GM12801 (cell line): ENCODE results near the gene RELT.

Source experiments
- CTCF ChIP-seq: IDR thresholded peaks from one replicate; pipeline ENCODE4 v1.5.1; 2011; ENCODE audit warnings: control low read depth; ENCODE audit not compliant: insufficient read length; ENCODE audit errors: extremely low read depth

Gene RELT

GRCh38 chr11:73360743-73361369, 15.3 kb upstream of the RELT start:
- TF ChIP-seq CTCF, result no peak

- TF ChIP-seq CTCF, result no peak
Observed at GRCh38 chr11:73361953-73362776, 14.0 kb upstream of the RELT start.

GRCh38 chr11:73363147-73363546, 13.1 kb upstream of the RELT start:
- TF ChIP-seq CTCF, result no peak

GRCh38 chr11:73365352-73366264, 10.6 kb upstream of the RELT start:
- no peak for TF ChIP-seq CTCF

GRCh38 chr11:73366265-73366610, 10.0 kb upstream of the RELT start:
- no peak for TF ChIP-seq CTCF

- no peak for TF ChIP-seq CTCF
Observed at GRCh38 chr11:73366953-73367352, 9.2 kb upstream of the RELT start.

- no peak for TF ChIP-seq CTCF
Observed at GRCh38 chr11:73367482-73368024, 8.6 kb upstream of the RELT start.
